Measurements from ENCODE around the gene C10orf120.

The C10orf120 gene

DNA sequence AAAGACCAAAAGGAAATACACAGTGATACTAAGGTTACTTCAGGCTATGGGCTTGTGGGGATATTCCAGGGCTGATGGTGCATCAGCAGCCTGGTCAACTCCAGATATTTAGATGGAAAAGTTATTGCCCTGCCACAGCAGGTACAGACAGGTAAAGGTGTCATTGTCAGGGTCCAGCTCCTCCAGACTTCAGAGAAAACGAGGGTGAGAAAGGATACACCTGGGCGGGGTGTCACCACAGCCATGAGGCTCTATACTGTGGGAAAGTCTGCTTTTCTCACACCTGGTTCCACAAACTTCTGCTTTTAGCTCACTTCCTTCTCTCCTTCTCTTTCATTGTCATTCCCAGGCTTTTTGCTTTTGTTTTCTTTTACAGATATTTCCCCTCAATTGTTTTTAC lies 2.0 kb upstream of the C10orf120 start:
- TF ChIP-seq, protein P1, sequence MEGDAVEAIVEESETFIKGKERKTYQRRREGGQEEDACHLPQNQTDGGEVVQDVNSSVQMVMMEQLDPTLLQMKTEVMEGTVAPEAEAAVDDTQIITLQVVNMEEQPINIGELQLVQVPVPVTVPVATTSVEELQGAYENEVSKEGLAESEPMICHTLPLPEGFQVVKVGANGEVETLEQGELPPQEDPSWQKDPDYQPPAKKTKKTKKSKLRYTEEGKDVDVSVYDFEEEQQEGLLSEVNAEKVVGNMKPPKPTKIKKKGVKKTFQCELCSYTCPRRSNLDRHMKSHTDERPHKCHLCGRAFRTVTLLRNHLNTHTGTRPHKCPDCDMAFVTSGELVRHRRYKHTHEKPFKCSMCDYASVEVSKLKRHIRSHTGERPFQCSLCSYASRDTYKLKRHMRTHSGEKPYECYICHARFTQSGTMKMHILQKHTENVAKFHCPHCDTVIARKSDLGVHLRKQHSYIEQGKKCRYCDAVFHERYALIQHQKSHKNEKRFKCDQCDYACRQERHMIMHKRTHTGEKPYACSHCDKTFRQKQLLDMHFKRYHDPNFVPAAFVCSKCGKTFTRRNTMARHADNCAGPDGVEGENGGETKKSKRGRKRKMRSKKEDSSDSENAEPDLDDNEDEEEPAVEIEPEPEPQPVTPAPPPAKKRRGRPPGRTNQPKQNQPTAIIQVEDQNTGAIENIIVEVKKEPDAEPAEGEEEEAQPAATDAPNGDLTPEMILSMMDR (IDR thresholded peaks at IDR 0.05; ENCODE audit: borderline replicate concordance, control extremely low read depth, extremely low read depth, insufficient read depth, missing control alignments): no peak
- no peak for DNase-seq (ENCODE audit: low spot score)
- in situ Hi-C loops (cut with MboI; ENCODE audit: low sequenced_read_pairs, unreplicated experiment): no loop called here

DNA sequence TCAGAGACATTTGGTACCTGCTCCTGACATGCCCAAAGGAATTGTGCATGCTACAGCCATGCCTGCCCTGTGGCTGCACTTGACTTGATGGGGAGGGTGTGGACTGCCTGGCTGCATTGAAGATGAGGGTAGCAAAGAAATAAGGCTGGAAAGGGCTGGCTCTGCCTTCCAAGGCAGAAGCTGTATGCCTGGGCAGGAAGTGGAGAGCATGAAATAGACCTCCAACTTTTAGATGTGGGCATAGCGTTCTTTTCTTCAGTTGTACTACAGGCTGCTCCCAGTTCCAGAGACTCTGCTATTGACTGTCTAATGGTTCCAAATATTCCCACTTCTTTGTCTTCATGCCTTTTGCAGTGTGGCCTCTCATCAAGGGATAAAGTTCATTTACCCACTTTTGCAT lies 3.0 kb downstream of the C10orf120 start:
- DNase-seq (ENCODE audit: low spot score): no peak
- TF ChIP-seq, protein P1 (IDR thresholded peaks at IDR 0.05; ENCODE audit: borderline replicate concordance, control extremely low read depth, extremely low read depth, insufficient read depth, missing control alignments): no peak
- in situ Hi-C loops (cut with MboI; ENCODE audit: low sequenced_read_pairs, unreplicated experiment): no loop called here

DNA sequence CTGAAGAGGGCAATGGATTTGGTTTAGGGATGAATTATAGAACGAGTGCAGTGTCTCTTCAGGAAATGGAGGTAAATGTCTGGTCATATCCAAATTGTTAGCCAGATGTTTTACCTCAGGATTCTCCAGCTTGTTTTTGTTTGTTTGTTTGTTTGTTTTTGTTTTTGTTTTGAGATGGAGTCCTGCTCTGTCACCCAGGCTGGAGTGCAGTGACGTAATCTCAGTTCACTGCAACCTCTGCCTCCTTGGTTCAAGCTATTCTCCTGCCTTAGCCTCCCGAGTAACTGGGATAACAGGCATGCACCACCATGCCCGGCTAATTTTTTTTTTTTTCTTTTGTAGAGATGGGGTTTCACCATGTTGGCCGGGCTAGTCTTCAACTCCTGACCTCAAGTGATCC lies 6.9 kb downstream of the C10orf120 start:
- DNase-seq (ENCODE audit: low spot score): no peak
- TF ChIP-seq, protein P1 (IDR thresholded peaks at IDR 0.05; ENCODE audit: borderline replicate concordance, control extremely low read depth, extremely low read depth, insufficient read depth, missing control alignments): no peak
- in situ Hi-C loops (cut with MboI; ENCODE audit: low sequenced_read_pairs, unreplicated experiment): no loop called here

DNA sequence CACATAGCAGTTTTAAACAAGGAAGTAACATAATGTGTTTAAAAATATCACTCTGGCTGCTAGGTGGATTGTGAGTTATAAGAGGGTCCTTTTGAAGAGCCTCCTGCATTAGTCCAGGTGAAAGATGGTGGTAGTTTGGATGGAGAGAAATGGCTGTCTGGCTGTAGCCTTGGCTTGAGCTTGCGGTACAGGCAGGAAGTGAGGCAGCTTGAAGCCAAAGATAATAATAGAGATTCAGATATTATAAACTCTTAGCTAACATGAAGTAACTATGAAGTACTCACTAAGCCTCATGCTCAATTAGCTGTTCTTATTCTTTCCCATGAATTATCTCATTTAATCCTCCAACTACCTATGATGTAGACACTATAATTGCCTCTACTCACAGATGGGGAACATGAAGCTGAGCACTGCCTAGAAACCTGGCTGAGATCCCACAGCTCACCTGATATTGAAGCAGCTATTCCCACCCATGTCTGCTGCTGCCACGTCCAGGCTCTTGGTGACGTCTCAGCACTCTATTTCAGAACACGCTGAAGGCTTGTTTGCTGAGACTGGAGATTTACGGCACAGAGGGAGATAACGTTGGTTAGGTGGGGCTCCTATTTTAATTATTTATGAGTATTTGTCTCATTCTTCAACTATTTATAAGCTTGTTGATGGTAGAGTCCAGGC lies 10.4 kb downstream of the C10orf120 start:
- in situ Hi-C loops (cut with MboI; ENCODE audit: low sequenced_read_pairs, unreplicated experiment): no loop called here
- no peak for DNase-seq (ENCODE audit: low spot score)
- TF ChIP-seq, protein P1 (IDR thresholded peaks at IDR 0.05; ENCODE audit: borderline replicate concordance, control extremely low read depth, extremely low read depth, insufficient read depth, missing control alignments): no peak

DNA sequence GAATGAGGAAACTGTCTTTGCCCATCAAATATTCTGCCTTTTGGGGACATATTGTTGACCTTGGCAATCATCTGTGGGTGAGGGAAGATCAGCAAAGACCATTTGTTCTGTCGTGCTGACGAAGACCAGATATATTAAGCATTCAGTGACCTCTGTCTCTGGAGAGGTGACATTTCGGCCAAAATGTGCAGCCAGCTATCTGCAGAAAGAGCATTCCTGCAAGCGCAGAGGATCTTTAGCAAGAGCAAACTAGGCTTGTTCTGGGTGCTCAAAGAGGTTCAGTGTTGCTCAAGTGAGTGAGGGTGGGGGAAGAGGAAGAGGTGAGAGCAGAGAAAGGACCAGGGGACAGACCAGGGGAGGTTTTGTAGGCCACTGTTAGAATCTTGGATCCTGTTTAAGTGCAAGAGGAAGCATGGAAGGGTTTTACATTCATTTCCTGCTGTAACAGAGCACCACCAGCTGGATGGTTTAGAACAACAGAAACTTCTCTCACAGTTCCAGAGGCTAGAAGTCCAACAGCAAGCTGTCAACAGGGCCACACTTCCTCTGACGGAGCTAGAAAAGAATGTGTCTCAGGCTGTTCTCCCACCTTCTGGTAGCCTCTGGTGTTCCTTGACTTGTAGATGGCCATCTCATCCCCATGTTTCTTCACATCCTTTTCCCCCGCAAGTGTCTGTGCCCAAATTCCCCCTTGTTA lies 11.2 kb downstream of the C10orf120 start:
- in situ Hi-C loops (cut with MboI; ENCODE audit: low sequenced_read_pairs, unreplicated experiment): no loop called here
- TF ChIP-seq, protein P1 (IDR thresholded peaks at IDR 0.05; ENCODE audit: borderline replicate concordance, control extremely low read depth, extremely low read depth, insufficient read depth, missing control alignments): no peak
- no peak for DNase-seq (ENCODE audit: low spot score)

DNA sequence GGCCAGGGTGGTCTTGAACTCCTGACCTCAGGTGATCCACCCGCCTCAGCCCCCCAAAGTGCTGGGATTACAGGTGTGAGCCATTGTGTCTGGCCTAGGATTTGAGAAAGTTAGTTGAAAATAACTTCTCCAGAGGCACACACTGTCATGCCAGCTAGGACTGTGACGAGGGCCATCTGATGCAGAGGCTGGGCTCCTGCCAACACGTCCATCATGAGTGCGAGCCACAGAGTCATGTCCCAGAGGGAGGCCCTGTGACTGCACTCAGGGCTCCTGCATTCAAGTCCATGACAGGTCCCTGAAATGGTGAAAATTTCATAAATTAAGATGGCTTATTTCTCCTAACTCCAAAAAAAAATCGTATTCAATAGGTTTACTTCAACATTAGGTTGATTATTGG lies 17.1 kb downstream of the C10orf120 start:
- in situ Hi-C loops (cut with MboI; ENCODE audit: low sequenced_read_pairs, unreplicated experiment): no loop called here
- no peak for DNase-seq (ENCODE audit: low spot score)
- TF ChIP-seq, protein P1 (IDR thresholded peaks at IDR 0.05; ENCODE audit: borderline replicate concordance, control extremely low read depth, extremely low read depth, insufficient read depth, missing control alignments): no peak
